Activated CD8-positive, alpha-beta memory T cell treated with anti-CD3 and anti-CD28 coated beads, Interleukin-2, amount 50 U/mL, for 48 hours (primary cell): ENCODE data around the gene CTU1.

Source experiments
- DNase-seq: peaks from one replicate; pipeline ENCODE4 v3.0.0-alpha.2; 2020

Gene CTU1

DNA sequence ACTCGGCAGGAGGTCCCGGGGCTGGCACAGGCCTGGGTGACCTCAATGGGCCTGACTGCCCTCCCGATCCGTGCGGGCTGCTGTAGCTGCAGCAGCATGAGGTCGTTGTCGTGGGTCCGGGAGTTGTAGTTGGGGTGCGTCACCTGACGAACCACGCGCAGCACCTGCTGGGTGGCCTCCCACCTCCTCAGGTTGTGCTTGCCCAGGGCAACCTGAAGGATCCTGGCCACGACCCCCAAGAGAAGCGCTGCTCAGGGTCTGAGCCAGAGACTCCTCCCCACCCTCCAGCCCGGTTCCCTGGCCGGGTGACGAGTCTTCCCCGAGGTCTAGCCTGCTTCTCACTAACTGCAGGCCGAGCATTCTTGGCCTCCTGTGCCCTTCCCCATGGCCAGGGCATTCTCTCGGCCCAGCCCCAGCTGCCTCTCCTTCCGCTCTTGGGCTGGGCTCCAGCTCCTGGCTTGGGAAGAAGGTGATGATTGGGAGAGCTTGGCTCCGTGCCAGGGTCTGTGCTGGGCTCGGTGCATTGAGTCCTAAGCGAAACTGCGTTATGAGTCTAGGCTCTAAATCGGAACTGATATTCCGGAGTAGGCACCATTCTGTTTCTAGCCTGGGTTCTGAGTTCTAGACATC, 28.6 kb downstream of the CTU1 start:
- DNase-seq, result no peak

DNA sequence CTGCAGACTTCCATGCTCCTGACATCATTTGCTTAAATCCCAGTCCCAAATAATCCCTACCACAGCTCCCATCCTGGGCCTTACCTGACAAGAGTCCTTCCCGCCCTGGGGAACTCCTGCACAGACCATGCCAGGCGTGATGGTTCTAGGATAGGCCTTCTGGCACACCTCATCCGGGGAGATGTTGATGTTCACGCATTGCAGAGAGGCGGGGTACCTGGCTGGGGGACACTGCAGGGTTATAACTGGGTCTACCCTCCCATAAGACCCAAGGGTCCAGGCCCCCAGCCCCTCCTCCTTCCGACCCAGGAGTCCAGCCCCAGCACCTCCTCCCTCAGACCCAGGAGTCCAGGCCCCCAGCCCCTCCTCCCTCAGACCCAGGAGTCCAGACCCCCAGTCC, 29.5 kb downstream of the CTU1 start:
- no peak for DNase-seq

DNA sequence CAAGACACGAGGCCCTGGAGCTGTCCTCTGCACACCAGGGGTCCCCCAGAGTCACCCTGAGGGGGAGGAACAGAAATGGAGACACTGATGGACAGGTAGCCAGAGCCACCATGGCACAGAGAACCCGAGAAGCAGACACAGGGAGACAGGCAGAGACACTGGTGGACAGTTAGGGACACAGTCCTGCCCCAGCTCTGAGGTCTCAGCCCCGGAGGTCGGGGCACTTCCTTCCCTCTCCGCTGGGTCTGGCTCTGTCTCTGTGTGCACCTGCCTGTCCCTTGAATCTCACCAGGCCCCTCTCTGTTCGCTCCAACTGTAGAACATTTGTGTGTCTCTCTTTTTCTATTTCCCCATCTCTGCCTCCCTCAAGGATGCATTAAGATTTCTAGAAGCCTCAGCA, 30.1 kb downstream of the CTU1 start:
- DNase-seq, result no peak

DNA sequence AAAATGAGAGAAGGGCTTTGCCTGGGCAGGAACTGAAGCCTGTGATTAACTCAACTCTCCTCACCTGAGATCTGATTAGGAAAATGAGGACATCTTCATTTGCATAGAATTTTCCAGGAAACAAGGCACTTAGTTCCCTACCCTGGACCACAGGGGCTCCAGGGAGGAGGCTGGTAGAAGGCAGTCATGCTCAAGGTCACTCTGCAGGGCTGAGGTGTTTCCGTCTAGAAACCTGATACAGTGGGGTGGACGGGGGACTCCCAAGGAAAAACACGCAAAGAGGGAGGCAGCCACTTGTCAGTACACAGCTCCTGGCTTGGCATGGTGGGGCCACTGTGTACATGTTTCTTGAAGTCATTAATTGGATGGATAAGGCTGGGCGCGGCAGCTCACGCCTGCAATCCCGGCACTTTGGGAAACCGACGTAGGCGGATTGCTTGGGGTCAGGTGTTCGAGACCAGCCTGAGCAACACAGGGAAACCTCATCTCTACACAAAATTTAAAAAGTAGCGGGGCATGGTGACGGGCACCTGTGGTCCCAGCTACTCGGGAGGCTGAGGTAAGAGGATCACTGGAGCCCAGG, 31.5 kb downstream of the CTU1 start:
- no peak for DNase-seq

DNA sequence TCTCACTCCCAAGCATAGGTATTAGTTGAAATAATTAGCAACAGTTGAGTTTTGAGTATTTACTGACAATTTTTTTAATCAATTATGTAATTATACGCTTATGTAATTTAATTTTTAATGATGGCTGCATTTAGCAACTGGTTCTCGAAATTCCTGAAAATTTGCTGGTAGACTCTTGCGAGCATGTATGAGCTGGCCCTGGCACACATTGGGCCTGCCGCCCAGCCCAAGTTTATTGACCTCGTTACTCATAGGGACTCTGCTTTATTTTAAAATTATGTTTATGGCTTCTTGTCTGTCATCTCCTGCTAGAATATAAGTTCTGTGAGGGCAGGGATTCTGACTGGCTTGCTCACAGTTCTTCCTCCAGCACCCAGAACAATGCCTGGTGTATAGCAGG, 32.2 kb downstream of the CTU1 start:
- no peak for DNase-seq

DNA sequence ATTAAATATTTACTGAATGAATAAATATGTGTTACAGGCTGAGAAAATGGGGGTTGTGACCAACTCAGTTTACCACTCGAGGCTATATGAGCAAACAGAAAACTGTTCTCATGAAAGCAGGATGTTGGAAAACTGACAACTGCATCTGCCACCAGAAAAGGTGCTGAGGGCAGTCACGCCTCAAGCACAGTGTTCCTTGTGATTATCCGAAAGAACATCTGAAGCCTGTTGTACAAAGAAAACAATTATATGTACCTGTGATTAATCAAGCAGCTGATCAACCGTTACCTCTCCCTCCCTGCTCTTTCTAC, 37.2 kb downstream of the CTU1 start:
- DNase-seq, result no peak

DNA sequence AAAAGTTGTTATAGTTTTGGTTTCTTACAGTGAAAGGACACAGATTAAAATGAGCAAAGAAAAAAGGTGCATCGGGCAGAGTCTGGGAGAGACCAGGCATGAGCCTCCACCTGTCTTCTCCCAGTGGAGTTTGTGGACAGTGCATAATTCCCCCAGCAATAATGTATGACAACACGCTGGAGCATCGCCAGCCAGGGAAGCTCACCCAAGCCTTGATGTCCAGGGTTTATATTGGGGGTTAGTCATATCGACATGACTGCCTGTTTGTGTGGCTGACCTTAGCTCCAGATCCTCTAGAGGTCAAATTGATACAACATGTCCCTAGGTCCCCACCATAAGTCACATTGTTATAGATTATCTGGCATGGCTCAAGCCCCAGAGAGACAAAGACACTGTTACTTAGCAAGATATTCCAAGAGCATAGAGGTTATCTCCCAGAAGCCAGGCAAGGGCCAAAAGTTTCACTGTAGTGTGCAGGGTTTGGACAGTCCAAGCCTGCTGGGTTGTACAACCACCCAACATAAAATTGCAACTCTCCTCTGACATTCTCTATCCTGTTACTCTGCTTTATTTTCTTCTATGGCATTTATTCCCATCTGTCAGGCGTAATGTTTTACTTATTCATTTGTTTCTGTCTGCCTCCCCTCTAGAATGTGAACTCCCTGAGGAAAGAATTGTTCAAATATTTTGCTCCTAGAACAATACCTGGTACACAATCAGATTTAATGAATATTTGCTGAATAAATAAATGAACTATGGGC, 37.7 kb downstream of the CTU1 start:
- DNase-seq, result no peak

DNA sequence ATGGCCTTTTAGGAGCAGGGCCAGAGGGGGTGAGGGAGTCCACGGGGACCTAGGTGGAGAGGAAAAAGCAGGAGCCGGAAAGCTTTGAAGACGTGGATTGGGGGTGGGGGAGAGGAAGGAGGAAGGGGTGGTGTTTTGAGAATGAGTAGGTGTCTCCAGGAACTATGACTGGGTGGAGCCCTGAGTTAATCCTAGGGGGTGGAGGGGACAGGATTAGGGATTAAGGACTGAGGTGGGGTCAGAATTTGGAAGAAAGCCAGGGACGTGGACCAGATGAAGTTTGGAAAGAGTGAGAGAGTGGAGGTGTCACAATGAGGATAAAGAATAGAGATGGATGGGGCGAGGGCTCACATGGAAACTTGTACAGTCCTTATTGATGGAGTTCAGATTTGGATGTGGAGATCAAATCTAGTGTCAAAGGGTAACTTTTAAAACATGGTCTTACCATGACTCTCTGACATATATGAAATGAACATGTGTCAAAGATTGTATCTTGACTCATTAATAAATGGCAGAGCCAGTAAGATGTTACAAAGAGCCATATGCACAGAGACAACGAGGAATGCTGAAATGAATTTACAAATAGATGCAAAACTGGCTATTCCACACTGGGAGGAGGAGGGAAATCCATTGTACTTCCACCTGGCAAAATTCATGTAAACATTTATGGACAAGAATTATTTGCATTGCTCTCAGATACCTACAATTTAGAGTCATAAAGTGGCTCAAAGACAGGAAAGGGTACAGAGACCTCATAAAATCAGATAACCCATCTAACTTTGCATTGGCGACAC, 41.6 kb downstream of the CTU1 start:
- DNase-seq, result no peak

DNA sequence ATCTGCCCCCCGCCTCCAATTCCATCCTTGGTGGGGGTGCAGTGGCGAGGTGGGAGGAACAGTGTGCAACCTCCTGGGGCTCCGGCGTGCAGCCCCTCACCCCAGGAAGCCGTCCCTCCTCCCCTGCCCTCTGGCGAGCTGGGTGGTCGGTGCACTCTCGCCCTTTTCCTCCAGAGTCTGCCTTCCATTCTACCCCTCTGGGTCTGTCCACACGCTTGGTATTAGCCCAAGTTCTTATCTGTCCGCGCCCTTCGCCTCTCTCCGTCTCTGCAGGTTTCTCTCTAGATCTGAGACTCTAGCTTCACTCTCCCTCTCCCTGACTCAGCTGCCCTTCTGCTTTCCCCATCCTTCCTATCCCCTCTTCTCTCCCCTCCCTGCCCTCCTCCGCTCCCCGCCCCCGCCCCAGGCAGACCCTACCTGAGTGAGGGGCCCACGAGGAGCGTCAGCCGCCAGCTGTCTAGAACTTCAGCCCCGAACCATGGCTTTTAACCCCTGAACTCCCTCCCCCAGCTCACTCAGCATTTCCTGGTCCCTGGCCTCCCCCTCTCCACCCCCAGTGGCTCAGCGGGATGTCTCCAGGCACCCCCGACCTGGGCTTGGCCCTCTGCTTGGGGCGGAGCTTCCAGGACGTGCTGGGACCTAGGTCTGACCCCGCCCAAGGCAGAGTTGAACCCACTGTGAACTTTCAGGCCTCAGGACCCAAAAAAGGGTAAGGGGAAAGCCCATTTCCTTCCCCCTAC, 42.8 kb downstream of the CTU1 start:
- DNase-seq, result no peak

DNA sequence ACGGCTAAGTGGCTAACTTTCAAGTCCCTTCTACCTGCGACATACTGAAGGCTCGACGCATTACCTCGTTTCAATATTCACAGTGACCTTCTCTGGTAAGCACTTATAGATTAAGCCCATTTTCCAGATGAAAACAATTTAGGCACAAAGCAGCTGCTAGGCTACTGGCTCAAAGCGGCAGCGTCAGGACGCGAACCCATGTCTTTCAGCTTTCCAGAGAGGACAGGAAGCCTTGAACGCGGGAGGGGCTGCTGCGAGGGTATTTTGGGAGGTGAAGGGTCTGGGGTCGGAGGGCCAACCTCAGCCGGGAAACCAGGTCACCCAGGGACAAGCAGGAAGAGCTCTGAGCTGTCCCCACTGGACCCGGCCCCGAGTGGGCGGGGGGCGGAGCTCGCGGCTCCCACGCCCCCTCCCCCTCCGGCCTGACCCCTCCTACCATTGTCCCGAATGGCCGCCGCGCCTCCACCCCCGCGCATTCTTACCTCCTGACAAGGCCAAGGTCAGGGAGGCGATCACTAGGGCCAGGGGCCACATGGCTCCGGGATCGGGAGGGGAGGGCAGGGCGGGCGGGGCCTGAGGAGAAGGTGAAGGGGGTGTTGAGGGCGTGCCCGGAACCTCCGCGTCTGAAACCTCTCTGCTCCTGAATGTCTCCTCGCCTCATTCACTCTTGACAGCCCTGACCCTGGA, 43.5 kb downstream of the CTU1 start, which contains the start of gene KLK13:
TSS of gene KLK13 (minus strand) at position 559 of the 687 bp plus-strand sequence. CDS start at position 534, 25 bp downstream.
- DNase-seq, result no peak

DNA sequence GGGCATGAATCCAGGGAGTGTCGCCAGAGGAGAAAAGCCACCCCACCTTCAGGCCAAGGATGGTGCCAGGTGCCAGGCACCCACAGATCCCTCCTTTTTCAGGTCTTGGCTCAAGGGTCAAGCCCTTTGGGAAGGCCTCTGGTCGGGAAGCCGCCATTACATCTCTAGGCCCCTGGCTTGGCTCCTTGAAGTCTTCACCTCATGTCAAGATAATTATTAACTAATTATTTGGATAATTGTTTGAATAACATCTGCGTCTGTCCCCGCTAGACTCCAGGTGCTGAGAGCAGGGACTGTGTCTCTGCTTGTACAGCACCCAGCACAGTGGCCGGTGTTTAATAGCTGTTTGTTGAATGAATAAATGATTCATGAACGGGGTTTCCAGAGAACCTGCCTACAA, 44.5 kb downstream of the CTU1 start:
- no peak for DNase-seq

DNA sequence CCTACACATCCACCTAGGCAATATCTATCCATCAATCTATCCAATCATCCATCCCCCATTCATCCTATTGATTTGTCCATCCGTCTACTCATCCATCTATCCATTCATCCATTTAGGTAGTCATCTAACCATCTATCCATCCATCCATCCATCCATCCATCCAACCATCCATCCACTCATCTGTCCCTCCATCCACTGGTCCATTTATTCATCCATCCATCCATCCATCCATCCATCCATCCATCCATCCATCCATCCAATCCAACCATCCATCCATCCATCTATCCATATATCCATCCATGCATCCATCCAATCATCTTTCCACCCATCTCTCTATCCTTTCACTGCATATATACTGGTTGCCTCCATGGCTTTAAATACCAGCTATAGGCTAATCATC, 47.2 kb downstream of the CTU1 start:
- DNase-seq, result no peak

DNA sequence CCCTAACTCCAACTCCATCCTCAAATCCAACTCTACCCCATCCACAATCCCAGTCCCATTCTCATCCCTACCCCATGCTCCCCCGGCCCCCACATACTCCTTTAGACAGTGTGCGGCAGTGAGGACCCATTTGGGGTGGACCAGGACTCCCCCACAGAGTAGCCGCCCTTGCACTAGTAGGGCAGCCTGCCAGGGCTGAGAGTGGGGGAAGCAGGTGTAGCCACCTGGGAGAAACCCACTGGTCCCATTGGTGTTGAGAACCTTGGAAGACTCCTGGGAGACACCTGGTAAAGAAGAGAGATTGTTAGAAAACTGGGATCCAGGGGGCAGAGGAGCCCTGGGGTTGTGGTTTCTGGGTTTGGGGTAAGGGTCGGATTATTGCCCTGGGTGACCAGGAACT, 47.9 kb downstream of the CTU1 start:
- no peak for DNase-seq

DNA sequence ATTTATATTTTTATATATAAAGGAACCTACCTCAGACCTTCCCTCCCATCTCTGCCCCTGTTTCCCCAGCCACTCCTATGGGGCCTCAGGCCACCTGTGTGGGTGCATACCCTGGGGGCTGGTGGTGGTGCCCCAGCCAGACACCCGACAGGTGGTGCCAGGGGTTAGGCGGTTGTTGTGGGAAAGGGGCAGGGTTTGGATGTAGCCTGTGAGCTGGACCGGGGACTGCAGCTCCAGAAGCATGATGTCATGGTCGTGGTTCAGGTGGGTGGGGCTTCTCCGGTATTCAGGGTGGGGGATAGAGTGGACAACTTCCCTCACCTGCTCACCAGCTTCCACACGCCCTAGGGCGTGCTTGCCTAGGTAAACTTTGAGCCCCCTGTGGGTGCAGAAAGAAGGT, 48.5 kb downstream of the CTU1 start:
- DNase-seq, result no peak

DNA sequence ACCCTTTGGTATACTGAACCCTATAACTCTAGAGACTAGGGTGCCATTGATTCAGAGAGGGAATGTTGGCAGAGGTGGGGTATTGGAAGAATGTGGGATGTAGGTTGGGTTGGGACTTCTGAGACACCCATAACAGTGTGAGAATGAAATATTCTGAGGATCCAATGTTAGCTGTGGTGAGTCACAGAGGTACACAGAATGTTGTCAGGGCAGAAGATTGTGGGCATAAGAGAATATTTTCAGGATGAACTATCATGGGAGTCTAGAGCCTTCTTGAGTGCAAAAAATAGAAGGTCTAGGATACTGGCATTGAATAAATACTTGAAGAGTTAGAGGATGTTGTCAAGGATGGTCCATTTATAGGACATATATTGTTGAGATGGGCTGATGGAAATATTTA, 52.3 kb downstream of the CTU1 start:
- no peak for DNase-seq
